OCI-LY1 (cell line): ENCODE results near the gene MRFAP1.

Experiments
- H2AFZ ChIP-seq: fragments of 200-600 bp; sonication (generic), shearing (Covaris generic); 2 replicates; pipeline ENCODE4 v1.6.0; 2014; ENCODE audit warnings: antibody characterized with exemption, mild to moderate bottlenecking, low read length
- H3F3A ChIP-seq: fragments of 200-600 bp; sonication (generic), shearing (Covaris generic); 2 replicates; pipeline ENCODE4 v1.6.0; 2014; ENCODE audit warnings: mild to moderate bottlenecking, antibody characterized with exemption, low read length, moderate library complexity; ENCODE audit not compliant: insufficient read depth
- H3K27ac ChIP-seq: fragments of 200-600 bp; sonication (generic); 2 replicates; pipeline ENCODE4 v1.5.1; 2014; ENCODE audit warnings: low read length, mixed run types, mild to moderate bottlenecking, low read depth; ENCODE audit not compliant: poor library complexity, severe bottlenecking
- H3K27me3 ChIP-seq: fragments of 200-600 bp; sonication (generic); 2 replicates; pipeline ENCODE4 v1.6.0; 2014; ENCODE audit warnings: antibody characterized with exemption, mild to moderate bottlenecking, low read length, moderate library complexity; ENCODE audit not compliant: insufficient read depth
- H3K36me3 ChIP-seq: fragments of 200-600 bp; sonication (generic); 2 replicates; pipeline ENCODE4 v1.6.1; 2014; ENCODE audit warnings: mild to moderate bottlenecking, antibody characterized with exemption, low read length, moderate library complexity, mixed read lengths; ENCODE audit not compliant: insufficient read depth
- H3K4me1 ChIP-seq: fragments of 200-600 bp; sonication (generic); 2 replicates; pipeline ENCODE4 v1.5.1; 2014; ENCODE audit warnings: mild to moderate bottlenecking, low read length, moderate library complexity; ENCODE audit not compliant: insufficient read depth, severe bottlenecking
- H3K4me2 ChIP-seq: fragments of 200-600 bp; sonication (generic), shearing (Covaris generic); 2 replicates; pipeline ENCODE4 v1.6.1; 2014; ENCODE audit warnings: low read length
- H3K4me3 ChIP-seq: fragments of 200-600 bp; sonication (generic); 2 replicates; pipeline ENCODE4 v1.5.1; 2014; ENCODE audit warnings: low read length, low read depth, mild to moderate bottlenecking, mixed read lengths; ENCODE audit not compliant: poor library complexity, severe bottlenecking
- H3K79me2 ChIP-seq: fragments of 200-600 bp; shearing (Covaris generic); 2 replicates; pipeline ENCODE4 v1.6.1; 2016; ENCODE audit warnings: mixed run types, low read length, mixed read lengths; ENCODE audit not compliant: insufficient read depth
- H3K9ac ChIP-seq: fragments of 200-600 bp; sonication (generic), shearing (Covaris generic); 2 replicates; pipeline ENCODE4 v1.6.1; 2014; ENCODE audit warnings: mild to moderate bottlenecking, low read length, mixed read lengths
- H3K9me2 ChIP-seq: fragments of 200-600 bp; sonication (generic), shearing (Covaris generic); 2 replicates; pipeline ENCODE4 v1.6.1; 2014; ENCODE audit warnings: low read depth, mild to moderate bottlenecking, low read length, mixed read lengths
- H3K9me3 ChIP-seq: fragments of 200-600 bp; shearing (Covaris generic); 2 replicates; pipeline ENCODE4 v1.6.1; 2014; ENCODE audit warnings: low read length, mixed read lengths
- H4K20me1 ChIP-seq: fragments of 200-600 bp; sonication (generic), shearing (Covaris generic); 2 replicates; pipeline ENCODE4 v1.6.0; 2016; ENCODE audit warnings: mild to moderate bottlenecking, low read length; ENCODE audit not compliant: insufficient read depth
- CTCF ChIP-seq: fragments of 200-600 bp; sonication (generic), shearing (Covaris generic); IDR thresholded peaks from 2 replicates; pipeline ENCODE4 v1.5.1; 2017; ENCODE audit warnings: mild to moderate bottlenecking, antibody characterized with exemption, low read length, moderate library complexity, mixed read lengths
- EZH2 ChIP-seq: fragments of 200-600 bp; sonication (generic), shearing (Covaris generic); IDR thresholded peaks from 2 replicates; pipeline ENCODE4 v1.8.0; 2017; ENCODE audit warnings: borderline replicate concordance, mixed run types, mild to moderate bottlenecking, antibody characterized with exemption, low read length, moderate library complexity, mixed read lengths

MRFAP1 gene

GRCh38 chr4:6659897-6660296, 19.4 kb downstream of the MRFAP1 start:
- Histone ChIP-seq H2AFZ (no peak overlapping the region), H4K20me1 (no peaks in the 10 kb centered on the region), H3K27me3 (no peaks in the 10 kb centered on the region), H3K4me1 (no peaks in the 10 kb centered on the region), H3K4me3 (no peak overlapping the region), H3K9me3 (no peaks in the 10 kb centered on the region), H3K79me2 (no peaks in the 10 kb centered on the region), H3K4me2 (no peak overlapping the region), H3K27ac (no peak overlapping the region), H3F3A (no peaks in the 10 kb centered on the region), H3K36me3 (no peaks in the 10 kb centered on the region), H3K9me2 (no peaks in the 10 kb centered on the region), H3K9ac (no peak overlapping the region)
- no peak for TF ChIP-seq EZH2
- TF ChIP-seq CTCF, result no peak

GRCh38 chr4:6660430-6660829, 19.9 kb downstream of the MRFAP1 start:
- TF ChIP-seq EZH2 (no peak), CTCF (no peak)
- no peaks in the 10 kb centered on the region for H4K20me1 ChIP-seq
- H2AFZ ChIP-seq, result no peak overlapping the region
- no peaks in the 10 kb centered on the region for H3K36me3 ChIP-seq
- no peaks in the 10 kb centered on the region for H3K9me3 ChIP-seq
- no peaks in the 10 kb centered on the region for H3K79me2 ChIP-seq
- no peak overlapping the region for H3K4me2 ChIP-seq
- H3K9me2 ChIP-seq, result no peaks in the 10 kb centered on the region
- no peak overlapping the region for H3K27ac ChIP-seq
- H3F3A ChIP-seq, result no peaks in the 10 kb centered on the region
- no peaks in the 10 kb centered on the region for H3K27me3 ChIP-seq
- no peaks in the 10 kb centered on the region for H3K4me1 ChIP-seq
- no peak overlapping the region for H3K9ac ChIP-seq
- no peak overlapping the region for H3K4me3 ChIP-seq

- H3K4me1 ChIP-seq, result no peaks in the 10 kb centered on the region
- H3K9ac ChIP-seq, result no peak overlapping the region
- no peaks in the 10 kb centered on the region for H4K20me1 ChIP-seq
- H3K27me3 ChIP-seq, result no peaks in the 10 kb centered on the region
- H3F3A ChIP-seq, result no peaks in the 10 kb centered on the region
- H2AFZ ChIP-seq, result no peak overlapping the region
- H3K36me3 ChIP-seq, result no peaks in the 10 kb centered on the region
- H3K27ac ChIP-seq, result no peak overlapping the region
- H3K9me2 ChIP-seq, result no peaks in the 10 kb centered on the region
- no peaks in the 10 kb centered on the region for H3K9me3 ChIP-seq
- H3K4me2 ChIP-seq, result no peak overlapping the region
- no peaks in the 10 kb centered on the region for H3K79me2 ChIP-seq
- no peak overlapping the region for H3K4me3 ChIP-seq
- TF ChIP-seq CTCF (no peak), EZH2 (no peak)
These were observed 22.1 kb downstream of the MRFAP1 start for GRCh38 chr4:6662591-6662990.
